22Rv1 (cell line): Measurements from ENCODE around the gene ADAMTS3.

Experiments
- ZFX ChIP-seq: fragments of 450-650 bp; IDR thresholded peaks from 2 replicates; pipeline ENCODE4 v1.6.1; 2017; ENCODE audit warnings: antibody characterized with exemption, borderline replicate concordance
- TF ChIP-seq, protein P1 (sequence below): fragments of 450-650 bp; IDR thresholded peaks from 2 replicates; pipeline ENCODE4 v1.5.1; 2017; ENCODE audit warnings: mild to moderate bottlenecking

DNA sequence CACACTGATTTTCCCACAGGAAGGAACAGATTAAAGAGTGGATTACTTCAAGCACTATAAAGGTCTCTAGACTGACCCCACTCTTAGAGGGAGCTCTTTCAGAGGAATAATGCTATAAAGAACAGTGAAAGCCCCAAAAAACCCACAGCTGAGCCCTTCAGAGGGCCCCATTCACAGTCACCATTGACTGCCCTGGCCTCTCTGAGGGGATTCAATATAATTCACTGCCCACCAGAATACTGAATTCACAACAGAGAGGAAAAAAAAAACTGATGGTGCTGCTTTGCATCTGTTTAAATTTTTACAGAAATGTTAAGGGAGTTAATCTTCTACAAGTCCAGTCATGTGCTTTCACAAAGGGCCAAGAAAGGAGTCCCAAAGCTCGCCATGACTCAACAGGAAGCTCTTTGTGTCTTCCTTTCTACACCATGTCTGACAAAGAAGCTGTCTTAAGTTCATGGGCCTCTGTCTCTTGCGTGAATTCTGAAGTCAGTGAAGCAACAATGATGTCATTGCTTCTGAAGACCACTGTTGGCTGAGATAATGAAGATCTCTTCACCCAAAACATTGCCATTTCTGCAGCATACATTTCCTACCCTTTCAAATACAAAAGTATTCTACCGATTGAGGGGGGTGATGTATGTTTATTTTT is 174.9 kb downstream of the ADAMTS3 start:
- TF ChIP-seq, protein P1, sequence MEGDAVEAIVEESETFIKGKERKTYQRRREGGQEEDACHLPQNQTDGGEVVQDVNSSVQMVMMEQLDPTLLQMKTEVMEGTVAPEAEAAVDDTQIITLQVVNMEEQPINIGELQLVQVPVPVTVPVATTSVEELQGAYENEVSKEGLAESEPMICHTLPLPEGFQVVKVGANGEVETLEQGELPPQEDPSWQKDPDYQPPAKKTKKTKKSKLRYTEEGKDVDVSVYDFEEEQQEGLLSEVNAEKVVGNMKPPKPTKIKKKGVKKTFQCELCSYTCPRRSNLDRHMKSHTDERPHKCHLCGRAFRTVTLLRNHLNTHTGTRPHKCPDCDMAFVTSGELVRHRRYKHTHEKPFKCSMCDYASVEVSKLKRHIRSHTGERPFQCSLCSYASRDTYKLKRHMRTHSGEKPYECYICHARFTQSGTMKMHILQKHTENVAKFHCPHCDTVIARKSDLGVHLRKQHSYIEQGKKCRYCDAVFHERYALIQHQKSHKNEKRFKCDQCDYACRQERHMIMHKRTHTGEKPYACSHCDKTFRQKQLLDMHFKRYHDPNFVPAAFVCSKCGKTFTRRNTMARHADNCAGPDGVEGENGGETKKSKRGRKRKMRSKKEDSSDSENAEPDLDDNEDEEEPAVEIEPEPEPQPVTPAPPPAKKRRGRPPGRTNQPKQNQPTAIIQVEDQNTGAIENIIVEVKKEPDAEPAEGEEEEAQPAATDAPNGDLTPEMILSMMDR, result no peak
- TF ChIP-seq ZFX, result no peak
